ENCODE results near the gene MORC2. TPM values are rescaled to one million over a fixed set of nuclear protein-coding genes. Genes with fewer than 3 reads are reported as not detected.

MORC2 gene
- total RNA-seq, 4 donors from 2014 or later: 20.2 to 31.2 (median 27.7) TPM

DNA sequence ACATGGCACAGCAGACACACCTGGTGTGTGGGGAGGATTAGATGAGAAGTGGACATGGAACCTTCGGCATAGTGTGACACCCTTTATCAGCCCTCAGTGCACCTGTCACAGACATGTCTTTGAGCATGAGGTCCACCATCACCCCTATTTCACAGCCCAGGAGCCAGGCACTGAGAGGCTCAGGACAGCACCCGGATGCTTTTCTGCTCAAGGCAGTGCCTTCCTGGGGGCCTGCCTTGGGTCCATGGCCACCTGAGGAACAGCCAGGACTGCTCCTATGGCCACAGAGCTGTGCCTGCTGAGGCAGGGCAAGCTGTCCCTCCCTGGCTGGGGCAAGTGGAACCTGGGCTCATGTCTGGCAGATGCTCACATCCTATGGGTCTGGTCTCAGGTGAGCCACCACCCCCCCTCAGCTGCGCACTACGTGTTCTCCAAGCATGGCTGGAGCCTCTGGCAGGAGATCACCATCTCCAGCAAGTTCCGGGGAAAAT is 75.8 kb downstream of the MORC2 start:
- H3K4me3 ChIP-seq: no peak overlapping the region
- TF ChIP-seq POLR2A (IDR thresholded peaks at IDR 0.05): no peak
- TF ChIP-seq, protein P1, sequence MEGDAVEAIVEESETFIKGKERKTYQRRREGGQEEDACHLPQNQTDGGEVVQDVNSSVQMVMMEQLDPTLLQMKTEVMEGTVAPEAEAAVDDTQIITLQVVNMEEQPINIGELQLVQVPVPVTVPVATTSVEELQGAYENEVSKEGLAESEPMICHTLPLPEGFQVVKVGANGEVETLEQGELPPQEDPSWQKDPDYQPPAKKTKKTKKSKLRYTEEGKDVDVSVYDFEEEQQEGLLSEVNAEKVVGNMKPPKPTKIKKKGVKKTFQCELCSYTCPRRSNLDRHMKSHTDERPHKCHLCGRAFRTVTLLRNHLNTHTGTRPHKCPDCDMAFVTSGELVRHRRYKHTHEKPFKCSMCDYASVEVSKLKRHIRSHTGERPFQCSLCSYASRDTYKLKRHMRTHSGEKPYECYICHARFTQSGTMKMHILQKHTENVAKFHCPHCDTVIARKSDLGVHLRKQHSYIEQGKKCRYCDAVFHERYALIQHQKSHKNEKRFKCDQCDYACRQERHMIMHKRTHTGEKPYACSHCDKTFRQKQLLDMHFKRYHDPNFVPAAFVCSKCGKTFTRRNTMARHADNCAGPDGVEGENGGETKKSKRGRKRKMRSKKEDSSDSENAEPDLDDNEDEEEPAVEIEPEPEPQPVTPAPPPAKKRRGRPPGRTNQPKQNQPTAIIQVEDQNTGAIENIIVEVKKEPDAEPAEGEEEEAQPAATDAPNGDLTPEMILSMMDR (IDR thresholded peaks at IDR 0.05 in 4 of 5, conservative IDR thresholded peaks at IDR 0.05 in 1 of 5): no peak
- ATAC-seq (no peak), DNase-seq (no peak)
- H3K4me1 ChIP-seq: no peaks in the 10 kb centered on the region
- H3K9me3 ChIP-seq: no peaks in the 10 kb centered on the region
- no peak overlapping the region for H3K27ac ChIP-seq
- intact Hi-C loops (cut with DNase I; ENCODE audit: low total_unique reads) (no loop called here), in situ Hi-C loops (cut with MboI; ENCODE audit: low sequenced_read_pairs in 4 of 4) (no loop called here)
- H3K36me3 ChIP-seq: peaks cover 0 to 4% of the 10 kb centered on the region in 2 donors
- no peaks in the 10 kb centered on the region for H3K27me3 ChIP-seq

DNA sequence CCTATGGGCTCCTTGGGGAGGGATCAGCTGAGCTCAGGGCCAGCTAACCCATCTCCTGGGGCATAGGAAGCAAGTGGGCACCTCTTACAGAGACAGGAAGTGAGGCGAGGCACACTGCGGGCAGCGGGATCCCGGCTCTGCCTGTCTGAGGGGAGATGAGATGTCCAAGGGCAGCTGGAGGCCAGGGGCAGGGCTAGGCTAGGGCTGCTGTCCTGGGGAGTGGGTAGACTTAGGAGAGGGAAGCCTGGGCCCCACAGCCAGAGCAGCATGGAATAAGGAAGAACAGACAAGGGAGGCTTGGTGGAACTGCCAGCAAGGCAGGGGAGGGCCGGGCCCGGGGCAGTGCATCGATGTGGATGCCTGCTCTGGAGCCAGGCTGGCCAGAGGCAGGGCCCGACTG is 76.3 kb downstream of the MORC2 start:
- intact Hi-C loops (cut with DNase I; ENCODE audit: low total_unique reads): no loop called here
- H3K27ac ChIP-seq: no peak overlapping the region
- peaks cover 0 to 4% of the 10 kb centered on the region in 2 donors for H3K36me3 ChIP-seq
- no peaks in the 10 kb centered on the region for H3K27me3 ChIP-seq
- in situ Hi-C loops (cut with MboI; ENCODE audit: low sequenced_read_pairs in 4 of 4): no loop called here
- no peaks in the 10 kb centered on the region for H3K9me3 ChIP-seq
- no peaks in the 10 kb centered on the region for H3K4me1 ChIP-seq
- ATAC-seq: no peak
- H3K4me3 ChIP-seq: no peak overlapping the region
- no peak for TF ChIP-seq POLR2A (IDR thresholded peaks at IDR 0.05)
- TF ChIP-seq, protein P1 (IDR thresholded peaks at IDR 0.05 in 4 of 5, conservative IDR thresholded peaks at IDR 0.05 in 1 of 5): no peak
- DNase-seq: no peak

DNA sequence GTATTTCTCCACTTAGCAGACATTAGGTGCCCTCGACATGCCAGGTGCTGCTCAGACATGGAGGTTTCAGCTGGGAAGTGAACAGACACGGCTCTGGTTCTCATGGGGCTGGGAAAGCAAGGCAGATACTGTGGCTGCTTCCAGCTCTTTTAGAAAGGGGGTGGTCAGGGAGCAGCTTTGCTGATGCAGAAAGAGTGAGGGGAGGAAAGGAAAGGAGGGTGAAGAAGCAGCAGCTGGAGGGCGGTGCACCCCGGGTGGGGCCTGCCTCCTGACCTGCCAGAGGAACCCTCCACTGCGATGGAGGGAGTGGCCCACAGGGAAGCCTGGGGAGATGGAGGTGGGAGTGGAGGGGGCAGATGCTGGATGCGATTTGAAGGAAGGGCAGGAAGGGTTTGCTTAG is 76.8 kb downstream of the MORC2 start:
- Histone ChIP-seq H3K27me3 (no peaks in the 10 kb centered on the region), H3K9me3 (no peaks in the 10 kb centered on the region), H3K4me3 (no peak overlapping the region), H3K4me1 (no peaks in the 10 kb centered on the region), H3K27ac (no peak overlapping the region), H3K36me3 (peaks cover 0 to 4% of the 10 kb centered on the region in 2 donors)
- intact Hi-C loops (cut with DNase I; ENCODE audit: low total_unique reads): no loop called here
- no peak for TF ChIP-seq POLR2A (IDR thresholded peaks at IDR 0.05)
- TF ChIP-seq, protein P1 (IDR thresholded peaks at IDR 0.05 in 4 of 5, conservative IDR thresholded peaks at IDR 0.05 in 1 of 5): no peak
- in situ Hi-C loops (cut with MboI; ENCODE audit: low sequenced_read_pairs in 4 of 4): no loop called here
- no peak for ATAC-seq
- no peak for DNase-seq

DNA sequence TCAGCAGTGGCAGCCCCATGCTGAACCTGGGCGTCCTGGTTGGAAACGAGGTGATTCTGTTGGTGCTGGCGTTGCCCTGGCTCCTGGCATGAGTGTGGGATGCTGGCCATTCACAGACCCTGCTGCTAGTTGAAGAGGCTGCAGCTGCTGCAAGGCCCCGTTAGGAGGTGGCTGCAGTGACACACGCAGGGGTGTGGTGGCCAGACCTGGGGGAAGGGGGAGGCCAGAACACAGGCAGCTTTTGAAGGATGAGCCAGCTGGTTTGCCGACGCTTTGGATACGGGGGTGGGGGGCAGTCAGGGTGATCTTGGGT is 77.2 kb downstream of the MORC2 start:
- H3K4me1 ChIP-seq: no peaks in the 10 kb centered on the region
- in situ Hi-C loops (cut with MboI; ENCODE audit: low sequenced_read_pairs in 4 of 4): no loop called here
- H3K36me3 ChIP-seq: peaks cover 0 to 4% of the 10 kb centered on the region in 2 donors
- DNase-seq (no peak), ATAC-seq (no peak)
- no peak overlapping the region for H3K4me3 ChIP-seq
- no peaks in the 10 kb centered on the region for H3K9me3 ChIP-seq
- no peaks in the 10 kb centered on the region for H3K27me3 ChIP-seq
- TF ChIP-seq, protein P1 (IDR thresholded peaks at IDR 0.05 in 4 of 5, conservative IDR thresholded peaks at IDR 0.05 in 1 of 5): no peak
- no peak for TF ChIP-seq POLR2A (IDR thresholded peaks at IDR 0.05)
- H3K27ac ChIP-seq: no peak overlapping the region
- intact Hi-C loops (cut with DNase I; ENCODE audit: low total_unique reads): no loop called here

Measured in gastrocnemius medialis (tissue), 4 donors.